GM21723 (cell line): ENCODE data around the gene GNAI3.
A peak's percentile ranks its signal among the peaks of the same experiment; 100 is the strongest.

ENCODE experiments used
- ATAC-seq: cut with Tn5 transposase; IDR thresholded peaks from one replicate; pipeline ENCODE4 v1.9.1; 2021; ENCODE audit warnings: mild to moderate bottlenecking, moderate library complexity; ENCODE audit not compliant: unreplicated experiment

GNAI3 gene

DNA sequence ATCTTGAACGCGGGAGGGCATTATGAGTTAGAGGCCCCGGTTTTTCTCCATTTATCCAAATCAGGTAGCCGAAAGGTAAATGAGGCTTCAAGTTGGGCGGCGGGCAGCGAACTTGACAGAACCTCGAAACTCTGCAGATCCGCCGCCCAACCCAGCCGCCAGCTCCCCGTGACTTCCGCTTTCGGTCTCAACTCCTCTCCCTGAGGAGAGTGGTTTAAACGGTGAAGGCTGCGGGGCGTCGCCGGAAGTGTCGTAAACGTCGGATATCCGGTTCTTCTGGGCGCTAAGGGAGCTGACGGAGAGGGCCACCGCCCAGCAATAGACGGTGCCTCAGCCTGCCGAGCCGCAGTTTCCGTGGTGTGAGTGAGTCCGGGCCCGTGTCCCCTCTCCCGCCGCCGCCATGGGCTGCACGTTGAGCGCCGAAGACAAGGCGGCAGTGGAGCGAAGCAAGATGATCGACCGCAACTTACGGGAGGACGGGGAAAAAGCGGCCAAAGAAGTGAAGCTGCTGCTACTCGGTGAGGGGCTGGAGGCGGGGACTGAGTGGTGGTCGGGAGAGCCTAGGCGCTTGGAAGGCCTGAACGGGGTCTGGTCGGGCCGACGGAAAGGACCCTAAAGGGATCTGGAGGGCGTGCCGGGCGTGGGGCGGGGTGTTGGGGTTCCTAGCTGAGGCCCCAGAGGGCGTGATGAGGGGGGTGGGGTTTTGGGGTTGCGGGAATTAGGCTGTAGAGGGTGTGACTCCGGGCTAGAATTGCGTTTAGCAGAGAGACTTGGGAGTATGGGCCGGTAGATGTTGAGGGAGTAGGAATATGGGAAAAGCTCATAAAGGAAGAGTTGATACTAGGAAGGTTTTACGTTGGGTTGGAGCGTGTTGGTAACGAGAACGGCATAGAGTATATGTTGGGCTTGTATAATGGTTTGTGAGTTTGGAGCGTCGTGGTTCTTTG, at the start of gene GNAI3:
TSS of gene GNAI3 (plus strand) at position 295 of the 947 bp plus-strand sequence. CDS start at position 401, 106 bp downstream.
- ATAC-seq, result peak; percentile 83

- no peak for ATAC-seq
These were observed 49.3 kb upstream of the GNAI3 start for GRCh38 chr1:109499081-109499480.

DNA sequence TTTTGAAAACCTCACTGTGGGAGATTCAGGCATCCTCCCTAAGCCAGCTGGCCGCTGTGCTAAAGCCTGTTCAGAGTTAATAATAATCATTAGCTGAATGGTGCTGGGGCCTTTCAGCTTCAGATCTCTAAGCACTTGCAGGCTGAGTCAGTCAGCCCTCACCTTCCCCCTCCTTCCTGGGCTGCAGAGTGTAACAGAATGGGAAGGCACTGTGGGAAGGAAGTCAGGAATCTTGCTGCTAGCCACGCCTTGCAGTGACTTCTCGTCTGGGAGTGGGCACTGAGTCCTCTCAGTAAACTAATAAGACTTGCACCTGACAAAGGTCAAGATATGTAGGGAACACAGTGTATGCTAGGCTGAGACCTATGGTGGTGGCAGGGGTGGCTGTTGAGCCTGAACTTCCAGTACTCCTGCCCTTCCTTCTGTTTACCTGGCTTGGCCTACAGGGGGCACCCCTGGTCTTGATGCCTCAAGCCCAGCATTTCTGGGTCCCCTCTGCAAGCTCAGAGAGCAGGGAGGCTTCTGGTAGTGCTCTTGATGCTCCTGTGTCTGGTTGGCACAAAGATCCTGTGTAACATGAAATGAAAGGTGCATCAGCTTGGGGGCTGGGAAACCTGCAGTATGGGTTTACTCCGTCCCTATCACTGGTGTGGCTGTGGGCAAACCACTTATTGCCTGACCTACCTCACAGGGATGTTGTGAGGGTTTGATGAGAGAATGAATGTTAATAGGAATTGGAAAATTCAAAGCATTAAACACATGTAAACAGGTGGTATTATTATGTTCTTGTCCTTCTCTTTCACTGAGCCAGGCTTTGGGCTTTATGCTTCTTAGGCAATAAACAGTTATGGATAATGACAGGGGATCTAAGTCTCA, 48.5 kb upstream of the GNAI3 start:
- ATAC-seq, result no peak

GRCh38 chr1:109500941-109501381, 47.5 kb upstream of the GNAI3 start:
- ATAC-seq, result no peak

GRCh38 chr1:109501644-109502363, 46.6 kb upstream of the GNAI3 start:
- ATAC-seq, result no peak

DNA sequence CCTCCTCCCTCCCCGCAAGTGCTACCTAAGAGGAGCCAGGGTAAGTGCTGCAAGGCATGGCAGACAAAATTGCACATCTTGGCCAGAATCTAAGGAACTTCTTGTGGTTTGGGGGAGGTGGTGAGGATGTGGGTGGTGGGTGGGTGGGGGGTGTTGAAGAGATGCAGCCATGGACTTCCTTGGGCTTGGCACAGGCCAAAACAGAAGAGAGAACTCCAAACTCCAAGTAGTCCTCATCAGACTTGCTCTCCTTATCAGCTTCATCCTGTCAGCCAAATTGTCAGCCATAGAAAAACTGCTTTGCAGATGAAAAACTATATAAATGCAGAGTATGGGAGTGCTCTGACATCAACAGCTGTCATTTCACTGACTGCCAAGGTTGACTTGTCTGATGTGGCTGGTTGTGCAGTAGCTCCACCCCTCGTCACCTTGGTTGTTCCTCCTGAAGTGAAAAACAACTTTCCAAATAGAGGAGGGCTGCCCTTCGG, 46.0 kb upstream of the GNAI3 start:
- ATAC-seq, result no peak

- no peak for ATAC-seq
These were observed 44.5 kb upstream of the GNAI3 start for GRCh38 chr1:109503935-109504334.

GRCh38 chr1:109504974-109505373, 43.4 kb upstream of the GNAI3 start:
- ATAC-seq, result no peak

DNA sequence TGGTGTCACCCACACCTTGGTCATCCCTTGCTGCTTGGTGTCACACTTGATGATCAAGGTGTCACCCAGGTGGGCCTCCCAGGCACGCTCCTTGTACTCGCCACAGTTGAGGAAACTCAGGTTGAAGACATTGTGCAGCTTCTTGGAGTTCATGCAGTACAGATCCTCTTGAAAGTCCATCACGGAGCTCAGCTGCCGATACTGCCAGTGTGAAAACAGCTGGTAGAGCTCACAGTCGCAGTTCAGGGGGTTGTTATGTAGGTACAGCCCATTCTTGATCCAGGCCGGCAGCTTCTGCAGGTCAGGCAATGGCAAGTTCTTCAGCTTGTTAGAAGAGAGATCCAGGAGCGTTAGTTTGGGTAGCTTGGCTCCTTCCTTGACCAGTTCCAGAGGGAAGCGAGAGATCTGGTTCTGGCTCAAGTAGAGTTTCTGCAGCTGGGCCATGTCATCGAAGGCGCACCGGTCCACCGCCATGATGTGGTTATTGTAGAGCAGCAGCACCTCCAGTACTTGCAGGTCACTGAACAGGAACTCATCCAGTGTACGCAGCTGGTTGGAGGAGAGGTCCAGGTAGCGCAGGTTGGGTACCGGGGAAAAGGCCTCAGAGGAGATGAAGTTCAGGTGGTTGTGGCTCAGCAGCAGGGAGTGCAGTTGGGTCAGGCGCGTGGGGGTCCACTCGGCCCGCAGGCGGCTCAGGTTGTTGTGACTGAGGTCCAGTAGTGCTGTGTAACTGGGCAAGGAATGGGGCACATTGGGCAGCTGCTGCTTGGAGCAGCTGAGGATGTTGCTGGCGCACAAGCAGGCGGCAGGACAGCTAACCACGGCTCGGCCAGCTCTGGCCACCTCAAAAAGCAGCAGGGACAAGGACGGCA, 40.2 kb upstream of the GNAI3 start:
- no peak for ATAC-seq

GRCh38 chr1:109508873-109509175, 39.6 kb upstream of the GNAI3 start:
- ATAC-seq, result no peak

- ATAC-seq, result peak; percentile 60
These were observed 39.0 kb upstream of the GNAI3 start, which contains the start of gene AMIGO1 for GRCh38 chr1:109509176-109510134. Gene AMIGO1 (minus strand): TSS chr1:109509727. CDS start chr1:109508912, 815 bp downstream.

- no peak for ATAC-seq
These were observed 35.2 kb upstream of the GNAI3 start for GRCh38 chr1:109513110-109513710.

GRCh38 chr1:109514846-109515245, 33.6 kb upstream of the GNAI3 start:
- ATAC-seq, result no peak

GRCh38 chr1:109516872-109517271, 31.5 kb upstream of the GNAI3 start:
- no peak for ATAC-seq

- no peak for ATAC-seq
These were observed 31.1 kb upstream of the GNAI3 start for GRCh38 chr1:109517337-109517736.

- ATAC-seq, result no peak
These were observed 27.1 kb upstream of the GNAI3 start for GRCh38 chr1:109521002-109521951.

DNA sequence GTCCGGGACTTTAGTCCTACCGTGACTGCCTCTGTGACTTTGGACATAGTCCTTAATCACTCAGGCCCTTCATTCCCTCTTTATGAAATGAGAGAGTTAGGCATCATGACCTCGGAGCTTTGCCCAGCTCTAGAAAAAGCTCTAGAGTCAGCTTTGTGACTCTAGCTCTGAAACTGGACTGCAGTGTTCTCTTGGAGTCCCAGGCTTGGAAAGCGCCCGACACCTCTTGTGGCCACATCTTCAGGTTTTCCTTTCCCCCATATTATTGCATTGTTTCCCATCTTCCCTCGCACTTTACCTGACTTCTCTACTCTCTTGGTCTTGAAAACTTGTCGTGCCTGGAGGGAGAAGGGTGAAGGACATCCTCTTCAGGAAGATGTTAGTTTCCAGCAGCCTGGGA, 26.4 kb upstream of the GNAI3 start:
- no peak for ATAC-seq
